Keratinocyte (primary cell): Measurements from ENCODE around the gene JTB. TPM values are rescaled to one million over a fixed set of nuclear protein-coding genes. Genes with fewer than 3 reads are reported as not detected.
A peak's percentile ranks its signal among the peaks of the same experiment; 100 is the strongest.

Source experiments
- DNase-seq: peaks from one replicate; pipeline ENCODE4 v3.0.0-alpha.2; 2011; ENCODE audit warnings: low read depth, missing footprints, low spot score
- FAIRE-seq: peaks from 2 replicates; lab custom pipeline; 2011; peaks lifted over from hg19 to GRCh38; lab: Jason Lieb, UNC
- H2AFZ ChIP-seq: 2 replicates; pipeline ENCODE4 v1.6.0; 2012; ENCODE audit warnings: low read length, control low read depth, inconsistent platforms; ENCODE audit not compliant: control insufficient read depth
- H3K27ac ChIP-seq: 2 replicates; pipeline ENCODE4 v1.5.1; 2011; ENCODE audit warnings: low read length; ENCODE audit not compliant: control insufficient read depth, insufficient read depth
- H3K27me3 ChIP-seq: 3 replicates; pipeline ENCODE4 v1.6.0; 2011; ENCODE audit warnings: low read length; ENCODE audit not compliant: control insufficient read depth, insufficient read depth; ENCODE audit errors: extremely low read depth
- H3K36me3 ChIP-seq, 2 experiments: 2 replicates in 1 of 2; 3 replicates in 1 of 2; pipeline ENCODE4 v1.5.1; 2011; ENCODE audit warnings: low read length in 2 of 2, mild to moderate bottlenecking in 1 of 2; ENCODE audit not compliant: control insufficient read depth in 2 of 2, insufficient read depth in 2 of 2; ENCODE audit errors: extremely low read depth in 1 of 2
- H3K4me1 ChIP-seq: 3 replicates; pipeline ENCODE4 v1.5.1; 2011; ENCODE audit warnings: low read length; ENCODE audit not compliant: control insufficient read depth, insufficient read depth; ENCODE audit errors: extremely low read depth
- H3K4me2 ChIP-seq: 3 replicates; pipeline ENCODE4 v1.6.0; 2011; ENCODE audit warnings: low read depth, low read length; ENCODE audit not compliant: control insufficient read depth, insufficient read depth; ENCODE audit errors: extremely low read depth
- H3K4me3 ChIP-seq, 3 experiments: fragments of 200-600 bp in 1 of 3; sonication (generic) in 1 of 3; 2 replicates in 2 of 3; 3 replicates in 1 of 3; pipeline ENCODE4 v1.5.1; 2011 to 2016; ENCODE audit warnings: low read length in 3 of 3, mild to moderate bottlenecking in 3 of 3, control low read depth in 2 of 3, inconsistent platforms in 1 of 3, low read depth in 1 of 3, mixed read lengths in 1 of 3, mixed run types in 1 of 3, moderate library complexity in 1 of 3; ENCODE audit not compliant: control insufficient read depth in 2 of 3, insufficient read depth in 2 of 3; ENCODE audit errors: extremely low read depth in 1 of 3
- H3K79me2 ChIP-seq: 2 replicates; pipeline ENCODE4 v1.6.0; 2012; ENCODE audit warnings: low read length; ENCODE audit not compliant: control insufficient read depth, insufficient read depth
- H3K9ac ChIP-seq: 3 replicates; pipeline ENCODE4 v1.6.0; 2011; ENCODE audit warnings: low read length; ENCODE audit not compliant: control insufficient read depth, insufficient read depth; ENCODE audit errors: extremely low read depth
- H3K9me1 ChIP-seq: 3 replicates; pipeline ENCODE4 v1.6.0; 2011; ENCODE audit warnings: low read length; ENCODE audit not compliant: control insufficient read depth, insufficient read depth; ENCODE audit errors: extremely low read depth
- H3K9me3 ChIP-seq: 2 replicates; pipeline ENCODE4 v1.5.1; 2012; ENCODE audit warnings: low read depth, low read length; ENCODE audit not compliant: control insufficient read depth
- H4K20me1 ChIP-seq: 3 replicates; pipeline ENCODE4 v1.6.0; 2011; ENCODE audit warnings: low read length; ENCODE audit not compliant: control insufficient read depth, insufficient read depth; ENCODE audit errors: extremely low read depth
- CTCF ChIP-seq, 3 experiments: IDR thresholded peaks in 1 of 3; conservative IDR thresholded peaks in 1 of 3; optimal IDR thresholded peaks in 1 of 3; 2 replicates in 2 of 3; 3 replicates in 1 of 3; pipeline versions ENCODE3 to v1.5.1; 2011; ENCODE audit warnings: low read length in 3 of 3, mild to moderate bottlenecking in 3 of 3, moderate library complexity in 2 of 3, control low read depth in 1 of 3, inconsistent platforms in 1 of 3; ENCODE audit not compliant: insufficient read depth in 2 of 3; ENCODE audit errors: extremely low read depth in 1 of 3
- EZH2 ChIP-seq: IDR thresholded peaks from one replicate; pipeline ENCODE4 v1.6.1; 2012; ENCODE audit warnings: inconsistent platforms, mild to moderate bottlenecking, low read length, moderate library complexity
- dilution Hi-C: fragments of 300-500 bp; cut with MboI; formaldehyde crosslinking; loops from one replicate; pipeline ENCODE4 v1.7.0; 2020; ENCODE audit warnings: low sequenced_read_pairs; ENCODE audit not compliant: extremely low pct_ligation_motif_present
- polyA plus RNA-seq, 5 experiments: library from polyadenylated mRNA; depleted of rRNA in 3 of 5; stranded (reverse) in 3 of 5; stranded (forward) in 1 of 5; unstranded in 1 of 5; fragments of >200 nt; gene quantifications; 1 replicate in 1 of 5; 2 replicates in 3 of 5; 3 replicates in 1 of 5; pipeline versions ENCODE4 v1.2.1 to v1.2.3, GENCODE V29; 2011 to 2012; ENCODE audit warnings: missing spikeins in 2 of 5, low read depth in 1 of 5, low replicate concordance in 1 of 5

The JTB gene
- polyA plus RNA-seq, 1 donor (not counting 4 experiments of a cell fraction or from before 2014, with no cell fraction given), result 83.4 TPM

GRCh38 chr1:153968972-153969371 is 8.5 kb downstream of the JTB start:
- no peaks in the 10 kb centered on the region for H3K27me3 ChIP-seq
- no peak overlapping the region for H3K9ac ChIP-seq
- peaks cover 21% of the 10 kb centered on the region for H3K4me1 ChIP-seq
- FAIRE-seq (no peak), DNase-seq (no peak)
- H3K4me2 ChIP-seq, result peak overlapping the region; percentile 92
- no peaks in the 10 kb centered on the region for H3K79me2 ChIP-seq
- H3K4me3 ChIP-seq, result no peak overlapping the region
- no peak overlapping the region for H2AFZ ChIP-seq
- TF ChIP-seq EZH2 (no peak), CTCF (optimal IDR thresholded peaks at IDR 0.05 in 1 of 3, IDR thresholded peaks at IDR 0.05 in 1 of 3, conservative IDR thresholded peaks at IDR 0.05 in 1 of 3; ENCODE audit: extremely low read depth in 1 of 3, insufficient read depth in 2 of 3, low read length in 3 of 3) (no peak)
- H3K9me1 ChIP-seq, result no peaks in the 10 kb centered on the region
- no peak overlapping the region for H3K27ac ChIP-seq
- dilution Hi-C loops, result no loop called here
- peaks cover 0 to 9% of the 10 kb centered on the region in 2 experiments for H3K36me3 ChIP-seq
- no peaks in the 10 kb centered on the region for H4K20me1 ChIP-seq
- H3K9me3 ChIP-seq, result no peaks in the 10 kb centered on the region

GRCh38 chr1:153968408-153968807 is 9.1 kb downstream of the JTB start:
- Histone ChIP-seq H4K20me1 (no peaks in the 10 kb centered on the region), H3K4me2 (peak overlapping the region; percentile 92), H3K9me1 (no peaks in the 10 kb centered on the region), H3K4me1 (peaks cover 25% of the 10 kb centered on the region), H3K27ac (no peak overlapping the region), H3K27me3 (no peaks in the 10 kb centered on the region), H3K9me3 (no peaks in the 10 kb centered on the region), H3K79me2 (no peaks in the 10 kb centered on the region), H3K4me3 (peak overlapping the region; percentile 53 to 79 (median 64)), H2AFZ (peak overlapping the region; percentile 78), H3K36me3 (peaks cover 0 to 4% of the 10 kb centered on the region in 2 experiments), H3K9ac (peak overlapping the region; percentile 83)
- no peak for DNase-seq
- dilution Hi-C loops, result no loop called here
- TF ChIP-seq EZH2 (no peak), CTCF (optimal IDR thresholded peaks at IDR 0.05 in 1 of 3, IDR thresholded peaks at IDR 0.05 in 1 of 3, conservative IDR thresholded peaks at IDR 0.05 in 1 of 3; ENCODE audit: extremely low read depth in 1 of 3, insufficient read depth in 2 of 3, low read length in 3 of 3) (no peak)
- FAIRE-seq, result no peak
